ENCODE data around the gene MIPEP. TPM values are rescaled to one million over a fixed set of nuclear protein-coding genes. Genes with fewer than 3 reads are reported as not detected.
"Not testable (repeated sequence)": the region's sequence is repeated elsewhere in the genome, so short reads cannot be mapped to it uniquely, and the experiment has no call there.

MIPEP gene
- total RNA-seq, 2 experiments from 2014 or later = 3.9 to 4.8 TPM

GRCh38 chr13:23889615-23890607 is 711 bp upstream of the MIPEP start:
- no peaks in the 10 kb centered on the region for H3K27me3 Mint-ChIP-seq
- H3K4me1 Mint-ChIP-seq (ENCODE audit: low read depth) = peaks cover 22% of the 10 kb centered on the region
- Histone ChIP-seq H3K36me3 (ENCODE audit: insufficient read depth, low read length) (peaks cover 2% of the 10 kb centered on the region), H3K4me1 (ENCODE audit: insufficient read depth, low read length) (peaks cover 18% of the 10 kb centered on the region), H3K4me3 (ENCODE audit: low read length) (peak overlapping the region; percentile 81), H3K9me3 (ENCODE audit: control insufficient read depth in 1 of 2, insufficient read depth in 1 of 2, low read length in 2 of 2) (no peaks in the 10 kb centered on the region), H3K27me3 (ENCODE audit: control insufficient read depth in 1 of 2, insufficient read depth in 2 of 2, low read length in 2 of 2) (no peaks in the 10 kb centered on the region), H3K27ac (ENCODE audit: low read depth in 1 of 2, low read length in 2 of 2) (peak overlapping the region in 1 of 2 donors; percentile 25)
- TF ChIP-seq CTCF (IDR thresholded peaks at IDR 0.05) = peak; percentile 51
- CTCF ChIA-PET = interaction anchor here (0.7 to 0.8 kb wide), 2 partner anchors 18 to 381 kb away, joined by 3 read pairs; no protein-coding TSS in a partner anchor
- H3K36me3 Mint-ChIP-seq (ENCODE audit: low read depth) = peaks cover 8% of the 10 kb centered on the region
- no peaks in the 10 kb centered on the region for H3K9me3 Mint-ChIP-seq
- peak overlapping the region; percentile 76 for H3K27ac Mint-ChIP-seq
- intact Hi-C loops (cut with DNase I, micrococcal nuclease) = loop anchor here in 1 of 2 experiments (2.0 to 5.0 kb wide), 4 partner anchors 271 to 515 kb away; partner anchors contain the start of gene SPATA13
- no peak for DNase-seq
- H3K4me3 Mint-ChIP-seq = peak overlapping the region; percentile 94
- POLR2A ChIA-PET = interaction anchor here (0.6 kb wide), 1 partner anchor 317 kb away, joined by 3 read pairs; no protein-coding TSS in a partner anchor
- ATAC-seq (ENCODE audit: poor library complexity) = no peak

GRCh38 chr13:23884361-23884760 is 4.8 kb downstream of the MIPEP start:
- H3K36me3 ChIP-seq (ENCODE audit: insufficient read depth, low read length) = peaks cover 12% of the 10 kb centered on the region
- DNase-seq; POLR2A ChIA-PET; H3K9me3 Mint-ChIP-seq; H3K4me1 ChIP-seq (ENCODE audit: insufficient read depth, low read length); H3K27me3 Mint-ChIP-seq; H3K4me3 ChIP-seq (ENCODE audit: low read length); H3K9me3 ChIP-seq (ENCODE audit: control insufficient read depth in 1 of 2, insufficient read depth in 1 of 2, low read length in 2 of 2); H3K27me3 ChIP-seq (ENCODE audit: control insufficient read depth in 1 of 2, insufficient read depth in 2 of 2, low read length in 2 of 2); H3K4me3 Mint-ChIP-seq; H3K27ac ChIP-seq (ENCODE audit: low read depth in 1 of 2, low read length in 2 of 2); ATAC-seq (ENCODE audit: poor library complexity); CTCF ChIA-PET; H3K27ac Mint-ChIP-seq; intact Hi-C loops (cut with DNase I, micrococcal nuclease): not testable (repeated sequence)
- Mint-ChIP-seq H3K4me1 (ENCODE audit: low read depth) (peaks cover 14% of the 10 kb centered on the region), H3K36me3 (ENCODE audit: low read depth) (peaks cover 40% of the 10 kb centered on the region)

- H3K4me3 ChIP-seq (ENCODE audit: low read length) = no peak overlapping the region
- no peaks in the 10 kb centered on the region for H3K9me3 ChIP-seq (ENCODE audit: control insufficient read depth in 1 of 2, insufficient read depth in 1 of 2, low read length in 2 of 2)
- no peaks in the 10 kb centered on the region for H3K27me3 Mint-ChIP-seq
- TF ChIP-seq CTCF (IDR thresholded peaks at IDR 0.05) = no peak
- ChIA-PET CTCF (no interaction called here), POLR2A (no interaction called here)
- DNase-seq (no peak), ATAC-seq (ENCODE audit: poor library complexity) (no peak)
- no peak overlapping the region for H3K4me3 Mint-ChIP-seq
- H3K4me1 ChIP-seq (ENCODE audit: insufficient read depth, low read length) = peaks cover 1% of the 10 kb centered on the region
- no peaks in the 10 kb centered on the region for H3K27me3 ChIP-seq (ENCODE audit: control insufficient read depth in 1 of 2, insufficient read depth in 2 of 2, low read length in 2 of 2)
- H3K9me3 Mint-ChIP-seq = no peaks in the 10 kb centered on the region
- intact Hi-C loops (cut with DNase I, micrococcal nuclease) = no loop called here
- peaks cover 48% of the 10 kb centered on the region for H3K36me3 Mint-ChIP-seq (ENCODE audit: low read depth)
- no peak overlapping the region for H3K27ac Mint-ChIP-seq
- H3K36me3 ChIP-seq (ENCODE audit: insufficient read depth, low read length) = peaks cover 21% of the 10 kb centered on the region
- no peak overlapping the region for H3K27ac ChIP-seq (ENCODE audit: low read depth in 1 of 2, low read length in 2 of 2)
- peaks cover 9% of the 10 kb centered on the region for H3K4me1 Mint-ChIP-seq (ENCODE audit: low read depth)
These were observed 5.9 kb downstream of the MIPEP start for GRCh38 chr13:23883255-23883654.

- H3K9me3 Mint-ChIP-seq; H3K4me1 ChIP-seq (ENCODE audit: insufficient read depth, low read length); H3K4me1 Mint-ChIP-seq (ENCODE audit: low read depth); H3K27me3 ChIP-seq (ENCODE audit: control insufficient read depth in 1 of 2, insufficient read depth in 2 of 2, low read length in 2 of 2); ATAC-seq (ENCODE audit: poor library complexity); H3K9me3 ChIP-seq (ENCODE audit: control insufficient read depth in 1 of 2, insufficient read depth in 1 of 2, low read length in 2 of 2); H3K27ac Mint-ChIP-seq; H3K27ac ChIP-seq (ENCODE audit: low read depth in 1 of 2, low read length in 2 of 2); H3K4me3 Mint-ChIP-seq; POLR2A ChIA-PET; CTCF ChIA-PET; DNase-seq; intact Hi-C loops (cut with DNase I, micrococcal nuclease); H3K27me3 Mint-ChIP-seq; H3K4me3 ChIP-seq (ENCODE audit: low read length): not testable (repeated sequence)
- H3K36me3 ChIP-seq (ENCODE audit: insufficient read depth, low read length) = peaks cover 24% of the 10 kb centered on the region
- H3K36me3 Mint-ChIP-seq (ENCODE audit: low read depth) = peaks cover 52% of the 10 kb centered on the region
These were observed 7.8 kb downstream of the MIPEP start for GRCh38 chr13:23881402-23881800.

- DNase-seq; CTCF ChIA-PET; H3K4me3 ChIP-seq (ENCODE audit: low read length); H3K9me3 ChIP-seq (ENCODE audit: control insufficient read depth in 1 of 2, insufficient read depth in 1 of 2, low read length in 2 of 2); H3K4me1 ChIP-seq (ENCODE audit: insufficient read depth, low read length); H3K27ac ChIP-seq (ENCODE audit: low read depth in 1 of 2, low read length in 2 of 2); intact Hi-C loops (cut with DNase I, micrococcal nuclease); H3K27me3 ChIP-seq (ENCODE audit: control insufficient read depth in 1 of 2, insufficient read depth in 2 of 2, low read length in 2 of 2); H3K27me3 Mint-ChIP-seq; H3K4me1 Mint-ChIP-seq (ENCODE audit: low read depth); ATAC-seq (ENCODE audit: poor library complexity); H3K4me3 Mint-ChIP-seq; H3K9me3 Mint-ChIP-seq; POLR2A ChIA-PET; H3K27ac Mint-ChIP-seq: not testable (repeated sequence)
- peaks cover 54% of the 10 kb centered on the region for H3K36me3 Mint-ChIP-seq (ENCODE audit: low read depth)
- H3K36me3 ChIP-seq (ENCODE audit: insufficient read depth, low read length) = peaks cover 24% of the 10 kb centered on the region
These were observed 8.5 kb downstream of the MIPEP start for GRCh38 chr13:23880493-23881401.
